PC-9 (cell line): ENCODE data around the gene HCFC2. TPM values are rescaled to one million over a fixed set of nuclear protein-coding genes. Genes with fewer than 3 reads are reported as not detected.
A peak's percentile ranks its signal among the peaks of the same experiment; 100 is the strongest.

ENCODE experiments used
- BruUV-seq: library from RNA; stranded (reverse); fragments of 400-500 nt; replicated peaks from 2 replicates; lab custom pipeline; 2021; lab: Mats Ljungman, UMichigan
- CTCF ChIA-PET: fragments of 300-600 bp; sonication (Branson Sonifier 250); formaldehyde crosslinking; loops from one replicate; lab custom pipeline; 2022; ENCODE audit warnings: antibody characterized with exemption; lab: Charles Lee
- POLR2A ChIA-PET: fragments of 300-600 bp; sonication (Branson Sonifier 250); formaldehyde crosslinking; loops from one replicate; lab custom pipeline; 2022; ENCODE audit warnings: antibody characterized with exemption; ENCODE audit not compliant: unreplicated experiment; lab: Charles Lee
- DNase-seq, 2 experiments: peaks; one replicate each; pipeline versions ENCODE4 v3.0.0 to v3.0.0-alpha.2; 2015 to 2022; ENCODE audit warnings: mixed read lengths in 1 of 2
- H2AFZ ChIP-seq: fragments of 200-600 bp; sonication (generic); 2 replicates; pipeline ENCODE4 v1.8.1; 2017; ENCODE audit warnings: antibody characterized with exemption
- H3F3A ChIP-seq: fragments of 200-600 bp; sonication (generic); 2 replicates; pipeline ENCODE4 v1.8.1; 2017; ENCODE audit warnings: antibody characterized with exemption, mild to moderate bottlenecking, low read depth; ENCODE audit not compliant: insufficient read depth
- H3K27ac ChIP-seq: fragments of 200-600 bp; sonication (generic); 2 replicates; pipeline ENCODE4 v1.6.1; 2016; ENCODE audit warnings: mixed run types
- H3K27me3 ChIP-seq: fragments of 200-600 bp; sonication (generic); 2 replicates; pipeline ENCODE4 v1.6.1; 2016; ENCODE audit warnings: low read depth, mixed run types; ENCODE audit not compliant: insufficient read depth
- H3K36me3 ChIP-seq: fragments of 200-600 bp; sonication (generic); 2 replicates; pipeline ENCODE4 v1.6.1; 2016; ENCODE audit warnings: low read depth, mixed run types
- H3K4me1 ChIP-seq: fragments of 200-600 bp; sonication (generic); replicated peaks from 2 replicates; pipeline ENCODE4 v1.6.1; 2016; ENCODE audit warnings: mixed run types; ENCODE audit not compliant: insufficient read depth
- H3K4me2 ChIP-seq: fragments of 200-600 bp; sonication (generic); 2 replicates; pipeline ENCODE4 v1.6.1; 2017; ENCODE audit warnings: mixed run types
- H3K4me3 ChIP-seq: fragments of 200-600 bp; sonication (generic); 2 replicates; pipeline ENCODE4 v1.6.1; 2016; ENCODE audit warnings: mixed run types
- H3K79me2 ChIP-seq: fragments of 200-600 bp; sonication (generic); 2 replicates; pipeline ENCODE4 v1.6.1; 2017; ENCODE audit warnings: low read depth, mixed run types
- H3K9me2 ChIP-seq: fragments of 200-600 bp; sonication (generic); 2 replicates; pipeline ENCODE4 v1.8.1; 2017; ENCODE audit warnings: mild to moderate bottlenecking; ENCODE audit not compliant: insufficient read depth
- H3K9me3 ChIP-seq: fragments of 200-600 bp; sonication (generic); 2 replicates; pipeline ENCODE4 v1.8.1; 2016; ENCODE audit warnings: low read depth; ENCODE audit not compliant: insufficient read depth
- H4K20me1 ChIP-seq: fragments of 200-600 bp; sonication (generic); 2 replicates; pipeline ENCODE4 v1.8.1; 2017; ENCODE audit not compliant: insufficient read depth
- EZH2 ChIP-seq: fragments of 200-600 bp; sonication (generic); IDR thresholded peaks from 2 replicates; pipeline ENCODE4 v1.8.0; 2017; ENCODE audit warnings: antibody characterized with exemption, low read depth
- intact Hi-C: fragments of 100-400 bp; cut with micrococcal nuclease; formaldehyde crosslinking; loops from one replicate; pipeline ENCODE4 v1.10.0; 2022; ENCODE audit not compliant: unreplicated experiment
- total RNA-seq: library from RNA; stranded (reverse); gene quantifications from 2 replicates; pipeline ENCODE4 v1.2.3, GENCODE V29; 2021
- TF ChIP-seq, protein P1 (sequence below): fragments of 200-600 bp; sonication (generic); conservative IDR thresholded peaks from 2 replicates; pipeline ENCODE4 v1.6.1; 2017; ENCODE audit warnings: mixed run types, antibody characterized with exemption, mild to moderate bottlenecking, moderate library complexity

HCFC2 gene
- total RNA-seq, 1 experiment from 2014 or later: 2.4 TPM

DNA sequence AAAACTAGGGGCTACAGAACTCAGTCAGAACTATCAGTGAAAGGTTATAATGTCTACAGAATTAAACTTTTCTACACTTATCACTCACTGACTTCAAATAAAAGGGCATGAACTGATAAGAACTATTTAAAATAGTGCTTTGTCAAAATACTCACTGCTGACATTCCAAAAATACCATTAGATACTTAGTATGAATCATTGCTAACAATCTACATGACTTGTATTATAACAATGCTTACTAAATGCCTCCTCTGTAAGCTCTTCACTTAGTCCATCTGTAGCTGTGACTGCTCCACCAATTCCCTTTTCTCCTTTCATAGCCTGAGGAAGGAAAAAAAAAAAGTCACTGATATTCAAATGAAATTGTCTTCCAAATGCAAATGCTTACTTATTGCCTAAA is 56.7 kb downstream of the HCFC2 start:
- H3K27ac ChIP-seq: peak overlapping the region; percentile 27; the same call in 1 of the 2 replicates
- intact Hi-C loops: loop anchor here (5.0 to 10.0 kb wide), 2 partner anchors 166 to 346 kb away; no protein-coding TSS in a partner anchor
- TF ChIP-seq, protein P1, sequence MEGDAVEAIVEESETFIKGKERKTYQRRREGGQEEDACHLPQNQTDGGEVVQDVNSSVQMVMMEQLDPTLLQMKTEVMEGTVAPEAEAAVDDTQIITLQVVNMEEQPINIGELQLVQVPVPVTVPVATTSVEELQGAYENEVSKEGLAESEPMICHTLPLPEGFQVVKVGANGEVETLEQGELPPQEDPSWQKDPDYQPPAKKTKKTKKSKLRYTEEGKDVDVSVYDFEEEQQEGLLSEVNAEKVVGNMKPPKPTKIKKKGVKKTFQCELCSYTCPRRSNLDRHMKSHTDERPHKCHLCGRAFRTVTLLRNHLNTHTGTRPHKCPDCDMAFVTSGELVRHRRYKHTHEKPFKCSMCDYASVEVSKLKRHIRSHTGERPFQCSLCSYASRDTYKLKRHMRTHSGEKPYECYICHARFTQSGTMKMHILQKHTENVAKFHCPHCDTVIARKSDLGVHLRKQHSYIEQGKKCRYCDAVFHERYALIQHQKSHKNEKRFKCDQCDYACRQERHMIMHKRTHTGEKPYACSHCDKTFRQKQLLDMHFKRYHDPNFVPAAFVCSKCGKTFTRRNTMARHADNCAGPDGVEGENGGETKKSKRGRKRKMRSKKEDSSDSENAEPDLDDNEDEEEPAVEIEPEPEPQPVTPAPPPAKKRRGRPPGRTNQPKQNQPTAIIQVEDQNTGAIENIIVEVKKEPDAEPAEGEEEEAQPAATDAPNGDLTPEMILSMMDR: no peak
- no peak for TF ChIP-seq EZH2
- no peak overlapping the region for H2AFZ ChIP-seq
- no peaks in the 10 kb centered on the region for H3K9me3 ChIP-seq
- H3K27me3 ChIP-seq: no peaks in the 10 kb centered on the region
- ChIA-PET POLR2A (interaction anchor here (0.5 to 0.8 kb wide), 5 partner anchors 200 to 1017 kb away, joined by 3 to 8 read pairs (median 5); no protein-coding TSS in a partner anchor), CTCF (interaction anchor here (0.7 kb wide), 2 partner anchors 12 to 124 kb away, joined by 3 to 4 read pairs; no protein-coding TSS in a partner anchor)
- H3K4me2 ChIP-seq: peak overlapping the region; percentile 13; the same call in 1 of the 2 replicates
- no TSS peak for BruUV-seq
- no peaks in the 10 kb centered on the region; the same call in 1 of the 2 replicates for H3K79me2 ChIP-seq
- H4K20me1 ChIP-seq: no peaks in the 10 kb centered on the region
- peak in 1 of 2 experiments; percentile 81 for DNase-seq
- H3K36me3 ChIP-seq: peaks cover 39% of the 10 kb centered on the region
- no peak overlapping the region for H3K4me3 ChIP-seq
- H3K9me2 ChIP-seq: no peaks in the 10 kb centered on the region
- peaks cover 24% of the 10 kb centered on the region for H3K4me1 ChIP-seq
- H3F3A ChIP-seq: peaks cover 21% of the 10 kb centered on the region

DNA sequence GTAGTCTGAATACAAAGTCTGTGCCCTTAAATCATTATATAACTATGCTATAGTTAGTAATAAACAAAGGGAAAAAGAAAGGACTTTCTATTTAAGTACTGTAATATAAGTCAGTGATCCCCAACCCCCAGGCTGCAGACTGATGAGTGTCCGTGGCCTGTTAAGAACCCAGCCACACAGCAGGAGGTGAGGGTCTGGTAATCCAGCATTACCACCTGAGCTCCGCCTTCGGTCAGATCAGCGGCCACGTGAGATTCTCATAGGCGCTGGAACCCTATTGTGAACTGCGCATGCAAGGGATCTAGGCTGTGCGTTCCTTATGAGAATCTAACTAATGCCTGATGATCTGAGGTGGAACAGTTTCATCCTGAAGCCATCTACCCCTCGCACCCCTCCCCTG is 58.0 kb downstream of the HCFC2 start:
- Histone ChIP-seq H2AFZ (no peak overlapping the region), H3K27me3 (no peaks in the 10 kb centered on the region), H3K27ac (no peak overlapping the region), H4K20me1 (no peaks in the 10 kb centered on the region), H3K9me3 (no peaks in the 10 kb centered on the region), H3K79me2 (no peaks in the 10 kb centered on the region; the same call in 1 of the 2 replicates), H3F3A (peaks cover 27% of the 10 kb centered on the region), H3K4me3 (no peak overlapping the region), H3K4me2 (no peak overlapping the region), H3K4me1 (peaks cover 24% of the 10 kb centered on the region), H3K9me2 (no peaks in the 10 kb centered on the region), H3K36me3 (peaks cover 34% of the 10 kb centered on the region)
- intact Hi-C loops: loop anchor here (5.0 to 10.0 kb wide), 2 partner anchors 165 to 347 kb away; no protein-coding TSS in a partner anchor
- CTCF ChIA-PET: no interaction called here
- BruUV-seq: no TSS peak
- DNase-seq: peak in 1 of 2 experiments; percentile 23
- TF ChIP-seq EZH2: no peak
- TF ChIP-seq, protein P1: no peak
- POLR2A ChIA-PET: no interaction called here

DNA sequence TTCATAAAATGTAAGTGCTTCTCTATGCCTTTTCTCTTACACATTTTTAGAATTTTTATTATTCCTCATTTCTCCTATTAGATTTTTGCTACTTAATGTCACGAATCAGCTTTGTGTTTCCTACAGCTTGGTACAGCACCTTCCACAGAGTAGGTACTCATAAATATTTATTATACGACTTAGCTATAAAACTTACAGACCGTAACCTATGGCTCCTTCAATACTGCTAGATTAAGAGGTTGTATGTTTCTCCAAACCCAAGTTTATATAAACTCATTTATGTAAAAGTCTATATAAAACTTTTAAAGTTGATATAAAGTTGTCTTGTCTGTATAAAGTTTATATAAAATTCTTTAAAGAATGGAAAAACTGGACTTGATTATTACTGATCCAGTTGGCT is 62.2 kb downstream of the HCFC2 start:
- peaks cover 24% of the 10 kb centered on the region for H3K36me3 ChIP-seq
- TF ChIP-seq, protein P1: no peak
- no peak for TF ChIP-seq EZH2
- H4K20me1 ChIP-seq: no peaks in the 10 kb centered on the region
- H3K79me2 ChIP-seq: peaks cover 4% of the 10 kb centered on the region; the same call in 1 of the 2 replicates
- H3F3A ChIP-seq: peaks cover 24% of the 10 kb centered on the region
- no peak overlapping the region for H3K27ac ChIP-seq
- no peak overlapping the region for H3K4me2 ChIP-seq
- no TSS peak for BruUV-seq
- peaks cover 12% of the 10 kb centered on the region for H3K4me1 ChIP-seq
- H3K4me3 ChIP-seq: no peak overlapping the region
- ChIA-PET POLR2A (interaction anchor here (0.8 kb wide), 1 partner anchor 12 kb away, joined by 6 read pairs; the partner anchor contains the start of gene NFYB), CTCF (no interaction called here)
- no peaks in the 10 kb centered on the region for H3K9me2 ChIP-seq
- intact Hi-C loops: loop anchor here (10.0 kb wide), 1 partner anchor 352 kb away; no protein-coding TSS in a partner anchor
- H3K9me3 ChIP-seq: no peaks in the 10 kb centered on the region
- H2AFZ ChIP-seq: no peak overlapping the region
- no peak for DNase-seq
- H3K27me3 ChIP-seq: no peaks in the 10 kb centered on the region
